Measurements from ENCODE around the gene PBX4.
"Not testable (repeated sequence)": the region's sequence is repeated elsewhere in the genome, so short reads cannot be mapped to it uniquely, and the experiment has no call there.

Gene PBX4

GRCh38 chr19:19602713-19603324, 15.7 kb downstream of the PBX4 start:
- Mint-ChIP-seq H3K36me3 (ENCODE audit: low read depth) (peaks cover 4% of the 10 kb centered on the region), H3K27me3 (ENCODE audit: low read depth) (no peaks in the 10 kb centered on the region), H3K4me3 (no peak overlapping the region), H3K27ac (no peak overlapping the region), H3K4me1 (peaks cover 6% of the 10 kb centered on the region), H3K9me3 (no peaks in the 10 kb centered on the region)
- no peak for TF ChIP-seq CTCF (IDR thresholded peaks at IDR 0.05; ENCODE audit: unreplicated experiment in 3 of 3)

GRCh38 chr19:19602136-19602712, 16.3 kb downstream of the PBX4 start:
- no peak overlapping the region for H3K27ac Mint-ChIP-seq
- TF ChIP-seq CTCF (IDR thresholded peaks at IDR 0.05; ENCODE audit: unreplicated experiment in 3 of 3), result no peak
- no peaks in the 10 kb centered on the region for H3K9me3 Mint-ChIP-seq
- peaks cover 6% of the 10 kb centered on the region for H3K36me3 Mint-ChIP-seq (ENCODE audit: low read depth)
- H3K27me3 Mint-ChIP-seq (ENCODE audit: low read depth), result no peaks in the 10 kb centered on the region
- no peak overlapping the region for H3K4me3 Mint-ChIP-seq
- H3K4me1 Mint-ChIP-seq, result peaks cover 6% of the 10 kb centered on the region

GRCh38 chr19:19600793-19601330, 17.6 kb downstream of the PBX4 start:
- no peaks in the 10 kb centered on the region for H3K9me3 Mint-ChIP-seq
- no peak overlapping the region for H3K27ac Mint-ChIP-seq
- no peak overlapping the region for H3K4me3 Mint-ChIP-seq
- no peaks in the 10 kb centered on the region for H3K27me3 Mint-ChIP-seq (ENCODE audit: low read depth)
- H3K36me3 Mint-ChIP-seq (ENCODE audit: low read depth), result peaks cover 6% of the 10 kb centered on the region
- peaks cover under 1% of the 10 kb centered on the region for H3K4me1 Mint-ChIP-seq
- no peak for TF ChIP-seq CTCF (IDR thresholded peaks at IDR 0.05; ENCODE audit: unreplicated experiment in 3 of 3)

GRCh38 chr19:19598728-19599451, 19.6 kb downstream of the PBX4 start:
- H3K27ac Mint-ChIP-seq; H3K9me3 Mint-ChIP-seq; H3K27me3 Mint-ChIP-seq (ENCODE audit: low read depth); H3K36me3 Mint-ChIP-seq (ENCODE audit: low read depth); H3K4me3 Mint-ChIP-seq; H3K4me1 Mint-ChIP-seq: not testable (repeated sequence)

- Mint-ChIP-seq H3K4me3 (no peak overlapping the region), H3K9me3 (no peaks in the 10 kb centered on the region), H3K36me3 (ENCODE audit: low read depth) (peaks cover 13% of the 10 kb centered on the region), H3K4me1 (no peaks in the 10 kb centered on the region), H3K27me3 (ENCODE audit: low read depth) (no peaks in the 10 kb centered on the region), H3K27ac (no peak overlapping the region)
- no peak for TF ChIP-seq CTCF (IDR thresholded peaks at IDR 0.05; ENCODE audit: unreplicated experiment in 3 of 3)
Measured at GRCh38 chr19:19597809-19598306, 20.6 kb downstream of the PBX4 start.

- no peak overlapping the region for H3K4me3 Mint-ChIP-seq
- H3K27me3 Mint-ChIP-seq (ENCODE audit: low read depth), result no peaks in the 10 kb centered on the region
- peaks cover 17% of the 10 kb centered on the region for H3K36me3 Mint-ChIP-seq (ENCODE audit: low read depth)
- H3K4me1 Mint-ChIP-seq, result peaks cover 6% of the 10 kb centered on the region
- no peak for TF ChIP-seq CTCF (IDR thresholded peaks at IDR 0.05; ENCODE audit: unreplicated experiment in 3 of 3)
- H3K9me3 Mint-ChIP-seq, result no peaks in the 10 kb centered on the region
- H3K27ac Mint-ChIP-seq, result no peak overlapping the region
Measured at GRCh38 chr19:19595171-19595701, 23.3 kb downstream of the PBX4 start.

All from nephron (organoid).